Upper lobe of left lung (tissue), 4 donors: Measurements from ENCODE around the gene GJD4.

Source experiments
- POLR2A ChIP-seq, 4 donors: fragments of 450-650 bp; IDR thresholded peaks; one replicate each; pipeline ENCODE4 v1.5.1; 2016 to 2017; ENCODE audit warnings: antibody characterized with exemption in 4 of 4, mild to moderate bottlenecking in 2 of 4
- POLR2AphosphoS5 ChIP-seq, 2 donors: sonication (generic); formaldehyde crosslinking; IDR thresholded peaks; one replicate each; pipeline ENCODE4 v1.5.1; 2017; ENCODE audit warnings: antibody characterized with exemption in 2 of 2

GRCh38 chr10:35641676-35642034 is 36.5 kb downstream of the GJD4 start:
- TF ChIP-seq POLR2A (IDR thresholded peaks at IDR 0.05), result no peak
- TF ChIP-seq POLR2AphosphoS5 (IDR thresholded peaks at IDR 0.05), result no peak
